Measurements from ENCODE around the gene MCCC2.

The MCCC2 gene

DNA sequence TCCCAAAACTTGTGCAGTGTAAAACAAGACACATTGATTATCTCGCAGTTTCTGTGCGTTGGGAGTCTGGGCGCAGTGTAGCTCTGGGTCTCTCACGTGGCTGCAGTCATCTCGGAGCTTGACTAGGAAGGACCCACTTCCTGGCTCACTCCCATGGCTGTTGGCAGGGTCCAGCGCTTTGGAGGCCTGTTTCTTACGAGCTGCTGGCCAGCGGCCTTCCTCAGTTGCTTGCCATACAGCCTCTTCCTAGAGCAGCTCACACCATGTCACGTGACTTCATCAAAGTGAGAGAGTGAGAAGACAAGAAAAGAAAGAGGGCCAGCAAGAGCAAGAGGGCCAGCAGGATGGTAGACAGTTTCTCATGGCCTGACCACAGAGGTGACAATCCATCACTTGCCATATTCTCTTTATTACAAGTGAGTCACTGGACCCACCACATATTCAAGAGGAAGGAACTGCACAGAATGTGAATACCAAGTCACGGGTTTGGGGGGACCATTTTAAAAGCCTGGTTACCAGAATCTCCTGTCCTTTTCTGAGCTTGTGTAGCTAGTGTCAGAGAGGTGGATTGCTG lies 36.2 kb downstream of the MCCC2 start:
- DNase-seq (ENCODE audit: low read depth, low spot score): no peak
- TF ChIP-seq, protein P1, sequence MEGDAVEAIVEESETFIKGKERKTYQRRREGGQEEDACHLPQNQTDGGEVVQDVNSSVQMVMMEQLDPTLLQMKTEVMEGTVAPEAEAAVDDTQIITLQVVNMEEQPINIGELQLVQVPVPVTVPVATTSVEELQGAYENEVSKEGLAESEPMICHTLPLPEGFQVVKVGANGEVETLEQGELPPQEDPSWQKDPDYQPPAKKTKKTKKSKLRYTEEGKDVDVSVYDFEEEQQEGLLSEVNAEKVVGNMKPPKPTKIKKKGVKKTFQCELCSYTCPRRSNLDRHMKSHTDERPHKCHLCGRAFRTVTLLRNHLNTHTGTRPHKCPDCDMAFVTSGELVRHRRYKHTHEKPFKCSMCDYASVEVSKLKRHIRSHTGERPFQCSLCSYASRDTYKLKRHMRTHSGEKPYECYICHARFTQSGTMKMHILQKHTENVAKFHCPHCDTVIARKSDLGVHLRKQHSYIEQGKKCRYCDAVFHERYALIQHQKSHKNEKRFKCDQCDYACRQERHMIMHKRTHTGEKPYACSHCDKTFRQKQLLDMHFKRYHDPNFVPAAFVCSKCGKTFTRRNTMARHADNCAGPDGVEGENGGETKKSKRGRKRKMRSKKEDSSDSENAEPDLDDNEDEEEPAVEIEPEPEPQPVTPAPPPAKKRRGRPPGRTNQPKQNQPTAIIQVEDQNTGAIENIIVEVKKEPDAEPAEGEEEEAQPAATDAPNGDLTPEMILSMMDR (IDR thresholded peaks at IDR 0.05; ENCODE audit: low read depth, low read length): no peak
- in situ Hi-C loops (cut with HindIII; ENCODE audit: low sequenced_read_pairs): no loop called here
- H3K4me3 ChIP-seq (ENCODE audit: low read depth, low read length): no peak overlapping the region

DNA sequence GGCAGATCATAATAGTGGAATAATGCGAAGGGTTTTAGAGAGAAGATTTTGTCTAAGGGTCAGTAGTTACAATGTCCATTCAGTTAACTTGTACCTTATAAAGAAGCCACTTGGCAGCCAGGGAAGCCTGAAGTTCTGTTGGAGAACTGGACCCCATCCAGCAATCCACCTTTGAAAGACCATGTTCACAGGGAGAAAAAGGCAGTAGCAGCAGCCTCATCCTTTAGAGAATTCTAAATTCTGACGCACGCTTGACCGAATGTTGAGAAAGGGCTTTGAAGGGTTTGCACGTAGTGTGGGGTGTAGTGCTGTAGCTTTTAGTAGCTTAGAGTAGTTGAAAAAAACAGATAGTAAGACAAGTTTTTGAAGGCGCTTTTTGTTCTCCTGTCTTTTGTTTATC lies 42.8 kb downstream of the MCCC2 start:
- TF ChIP-seq, protein P1 (IDR thresholded peaks at IDR 0.05; ENCODE audit: low read depth, low read length): no peak

DNA sequence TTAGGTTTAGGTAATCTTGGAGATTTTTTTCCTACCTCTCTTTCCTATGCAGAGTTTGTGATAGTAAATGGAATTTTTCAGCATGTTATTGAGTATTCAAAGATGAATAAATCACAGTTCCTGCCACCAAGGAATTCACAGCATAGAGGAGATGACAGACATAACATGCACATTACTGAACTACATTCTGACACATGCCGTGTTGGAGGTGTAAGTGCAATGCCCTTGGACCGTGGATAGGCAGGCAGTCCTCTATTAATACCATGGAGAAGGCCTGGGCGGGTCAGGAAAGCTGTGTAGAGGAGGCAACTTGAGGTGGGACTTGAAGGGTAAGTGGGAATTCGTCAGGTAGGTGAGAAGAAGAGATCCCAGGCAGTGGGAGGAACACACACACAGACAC lies 43.9 kb downstream of the MCCC2 start:
- H3K4me3 ChIP-seq (ENCODE audit: low read depth, low read length): no peak overlapping the region

More for the DNA sequence above, 42.8 kb downstream of the MCCC2 start:
- no peak overlapping the region for H3K4me3 ChIP-seq (ENCODE audit: low read depth, low read length)
- in situ Hi-C loops (cut with HindIII; ENCODE audit: low sequenced_read_pairs): no loop called here
- no peak for DNase-seq (ENCODE audit: low read depth, low spot score)

DNA sequence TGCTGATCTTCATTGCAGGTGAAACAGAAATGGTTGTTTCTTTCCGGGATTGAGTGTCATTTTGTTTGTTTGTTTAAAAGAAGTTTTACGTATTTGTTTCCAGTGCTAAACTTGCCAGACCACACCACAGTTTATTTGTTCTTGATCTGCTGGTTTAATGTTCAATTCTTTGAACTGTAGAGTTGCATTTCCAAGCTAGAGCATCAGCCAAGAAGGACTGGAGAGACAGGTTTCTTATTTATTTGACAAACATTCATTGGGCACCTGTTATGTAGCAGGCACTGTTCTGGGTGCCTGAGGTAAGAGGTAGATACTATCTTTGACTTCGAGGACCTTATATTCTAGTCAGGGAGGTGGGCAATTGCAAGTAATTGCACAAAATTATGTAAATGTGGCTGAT lies 45.0 kb downstream of the MCCC2 start:
- TF ChIP-seq, protein P1 (IDR thresholded peaks at IDR 0.05; ENCODE audit: low read depth, low read length): no peak
- in situ Hi-C loops (cut with HindIII; ENCODE audit: low sequenced_read_pairs): no loop called here
- DNase-seq (ENCODE audit: low read depth, low spot score): no peak
- H3K4me3 ChIP-seq (ENCODE audit: low read depth, low read length): no peak overlapping the region

More for the DNA sequence above, 43.9 kb downstream of the MCCC2 start:
- no peak for DNase-seq (ENCODE audit: low read depth, low spot score)
- in situ Hi-C loops (cut with HindIII; ENCODE audit: low sequenced_read_pairs): no loop called here
- TF ChIP-seq, protein P1 (IDR thresholded peaks at IDR 0.05; ENCODE audit: low read depth, low read length): no peak

DNA sequence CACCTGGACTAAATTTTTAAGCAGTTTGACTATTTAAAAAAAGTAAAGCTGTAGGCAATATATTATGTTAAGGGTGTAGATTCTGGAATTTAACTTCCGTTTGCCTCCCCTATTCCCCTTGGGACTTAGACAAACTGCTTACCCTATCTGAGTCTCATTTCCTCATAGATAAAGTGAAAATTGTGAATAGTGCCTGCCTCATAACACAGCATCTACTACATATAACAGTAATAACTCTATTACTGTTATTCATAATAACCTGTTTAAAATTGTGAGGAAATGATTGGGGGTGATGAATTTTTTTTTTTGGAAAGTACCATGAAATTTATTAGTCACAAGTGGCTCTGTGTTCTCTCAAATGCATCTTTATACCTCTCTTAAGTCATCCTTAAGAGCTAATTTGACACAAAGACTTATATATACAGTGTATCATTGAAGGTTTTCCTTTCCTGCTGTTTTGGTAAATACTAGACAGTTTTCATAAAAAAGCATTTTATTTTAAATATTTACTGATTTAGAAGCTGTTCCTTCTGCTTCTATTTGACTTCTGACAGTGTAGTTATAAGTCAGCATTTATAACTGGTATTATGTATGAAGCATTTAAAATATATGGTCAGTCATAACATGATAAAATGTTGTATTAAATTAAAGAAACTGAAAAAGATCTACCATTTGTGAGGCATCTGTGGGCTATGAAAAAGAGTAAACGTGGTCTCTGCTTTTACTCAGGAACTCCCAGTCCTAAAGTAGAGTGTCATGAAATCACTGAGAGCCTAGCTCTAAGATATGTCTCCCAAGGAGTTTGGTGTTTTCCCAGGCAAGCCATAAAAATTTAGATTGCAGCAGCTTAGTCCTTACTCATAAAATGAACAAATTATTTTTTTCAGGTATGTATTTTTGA lies 46.4 kb downstream of the MCCC2 start:
- in situ Hi-C loops (cut with HindIII; ENCODE audit: low sequenced_read_pairs): no loop called here
- no peak overlapping the region for H3K4me3 ChIP-seq (ENCODE audit: low read depth, low read length)

DNA sequence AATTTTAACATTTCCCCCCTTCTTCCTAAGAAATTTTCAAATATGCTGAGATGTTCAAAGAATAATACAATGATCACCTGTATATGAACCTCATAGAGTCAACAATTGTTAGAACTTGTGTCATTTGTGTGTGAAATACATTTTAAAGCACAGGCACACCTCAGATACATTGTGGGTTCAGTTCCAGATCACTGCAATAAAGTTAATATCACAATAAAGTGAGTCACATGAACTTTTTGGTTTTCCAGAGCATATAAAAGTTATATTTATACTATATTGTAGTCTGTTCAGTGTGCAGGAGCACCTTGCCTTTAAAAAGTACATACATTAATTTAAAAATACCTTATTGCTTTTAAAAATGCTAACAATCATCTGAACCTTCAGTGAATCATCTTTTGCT lies 50.0 kb downstream of the MCCC2 start:
- no peak overlapping the region for H3K4me3 ChIP-seq (ENCODE audit: low read depth, low read length)
- DNase-seq (ENCODE audit: low read depth, low spot score): no peak
- in situ Hi-C loops (cut with HindIII; ENCODE audit: low sequenced_read_pairs): no loop called here
- TF ChIP-seq, protein P1 (IDR thresholded peaks at IDR 0.05; ENCODE audit: low read depth, low read length): no peak

More for the DNA sequence above, 46.4 kb downstream of the MCCC2 start:
- TF ChIP-seq, protein P1 (IDR thresholded peaks at IDR 0.05; ENCODE audit: low read depth, low read length): no peak
- no peak for DNase-seq (ENCODE audit: low read depth, low spot score)

All from astrocyte of the spinal cord (primary cell).